ENCODE results near the gene SORCS2. TPM values are rescaled to one million over a fixed set of nuclear protein-coding genes. Genes with fewer than 3 reads are reported as not detected.

Gene SORCS2
- total RNA-seq, 4 donors from 2014 or later = 0.26 to 17.1 (median 2.9) TPM

- no peaks in the 10 kb centered on the region for H3K36me3 ChIP-seq
- no peak for DNase-seq
- H3K27me3 ChIP-seq = no peaks in the 10 kb centered on the region
- H3K4me1 ChIP-seq = no peaks in the 10 kb centered on the region
- no peak overlapping the region for H3K27ac ChIP-seq
- no peaks in the 10 kb centered on the region for H3K9me3 ChIP-seq
- intact Hi-C loops (cut with DNase I; ENCODE audit: low total_unique reads) = no loop called here
- TF ChIP-seq POLR2A (IDR thresholded peaks at IDR 0.05) = no peak
- no peak for TF ChIP-seq CTCF (IDR thresholded peaks at IDR 0.05)
- no peak overlapping the region for H3K4me3 ChIP-seq
Measured at GRCh38 chr4:7487502-7487901, 295.2 kb downstream of the SORCS2 start.

- no peak overlapping the region for H3K4me3 ChIP-seq
- intact Hi-C loops (cut with DNase I; ENCODE audit: low total_unique reads) = no loop called here
- DNase-seq = no peak
Measured at GRCh38 chr4:7487998-7488671, 295.8 kb downstream of the SORCS2 start.

GRCh38 chr4:7491915-7492314, 299.6 kb downstream of the SORCS2 start:
- H3K27ac ChIP-seq = no peak overlapping the region
- no peaks in the 10 kb centered on the region for H3K36me3 ChIP-seq
- H3K9me3 ChIP-seq = no peaks in the 10 kb centered on the region
- no peaks in the 10 kb centered on the region for H3K27me3 ChIP-seq
- no peak for DNase-seq
- intact Hi-C loops (cut with DNase I; ENCODE audit: low total_unique reads) = no loop called here
- no peak for TF ChIP-seq POLR2A (IDR thresholded peaks at IDR 0.05)
- no peak for TF ChIP-seq CTCF (IDR thresholded peaks at IDR 0.05)
- H3K4me1 ChIP-seq = no peaks in the 10 kb centered on the region
- no peak overlapping the region for H3K4me3 ChIP-seq

More at GRCh38 chr4:7487998-7488671, 295.8 kb downstream of the SORCS2 start:
- Histone ChIP-seq H3K36me3 (no peaks in the 10 kb centered on the region), H3K27ac (no peak overlapping the region), H3K9me3 (no peaks in the 10 kb centered on the region), H3K27me3 (no peaks in the 10 kb centered on the region), H3K4me1 (no peaks in the 10 kb centered on the region)
- no peak for TF ChIP-seq POLR2A (IDR thresholded peaks at IDR 0.05)
- TF ChIP-seq CTCF (IDR thresholded peaks at IDR 0.05) = no peak

- Histone ChIP-seq H3K27me3 (no peaks in the 10 kb centered on the region), H3K4me1 (no peaks in the 10 kb centered on the region), H3K9me3 (no peaks in the 10 kb centered on the region), H3K27ac (no peak overlapping the region), H3K36me3 (no peaks in the 10 kb centered on the region), H3K4me3 (no peak overlapping the region)
- no peak for DNase-seq
- TF ChIP-seq CTCF (IDR thresholded peaks at IDR 0.05) (no peak), POLR2A (IDR thresholded peaks at IDR 0.05) (no peak)
- intact Hi-C loops (cut with DNase I; ENCODE audit: low total_unique reads) = no loop called here
Measured at GRCh38 chr4:7498446-7499200, 306.3 kb downstream of the SORCS2 start.

- Histone ChIP-seq H3K9me3 (no peaks in the 10 kb centered on the region), H3K4me1 (no peaks in the 10 kb centered on the region), H3K4me3 (no peak overlapping the region), H3K27me3 (no peaks in the 10 kb centered on the region), H3K36me3 (no peaks in the 10 kb centered on the region), H3K27ac (no peak overlapping the region)
- no peak for DNase-seq
- intact Hi-C loops (cut with DNase I; ENCODE audit: low total_unique reads) = no loop called here
- TF ChIP-seq POLR2A (IDR thresholded peaks at IDR 0.05) = no peak
- TF ChIP-seq CTCF (IDR thresholded peaks at IDR 0.05) = no peak
Measured at GRCh38 chr4:7499661-7500060, 307.3 kb downstream of the SORCS2 start.

Measured in uterus (tissue), 4 donors.